Cardiac fibroblast (primary cell): Measurements from ENCODE around the gene NANP.
"Not testable (repeated sequence)": the region's sequence is repeated elsewhere in the genome, so short reads cannot be mapped to it uniquely, and the experiment has no call there.

ENCODE experiments used
- DNase-seq, 2 donors: peaks; one replicate each; pipeline versions ENCODE4 v3.0.0 to v3.0.0-alpha.2; 2010; ENCODE audit warnings: low read depth in 2 of 2
- H3K4me3 ChIP-seq, 2 donors: replicated peaks in 1 of 2; 1 replicate in 1 of 2; 2 replicates in 1 of 2; pipeline ENCODE4 v1.5.1; 2011; ENCODE audit warnings: low read depth in 2 of 2, low read length in 2 of 2, mild to moderate bottlenecking in 2 of 2, moderate library complexity in 1 of 2
- TF ChIP-seq, protein P1 (sequence below): IDR thresholded peaks from one replicate; pipeline ENCODE4 v1.5.1; 2011; ENCODE audit warnings: low read depth, mild to moderate bottlenecking, low read length, inconsistent platforms

Gene NANP, protein sequence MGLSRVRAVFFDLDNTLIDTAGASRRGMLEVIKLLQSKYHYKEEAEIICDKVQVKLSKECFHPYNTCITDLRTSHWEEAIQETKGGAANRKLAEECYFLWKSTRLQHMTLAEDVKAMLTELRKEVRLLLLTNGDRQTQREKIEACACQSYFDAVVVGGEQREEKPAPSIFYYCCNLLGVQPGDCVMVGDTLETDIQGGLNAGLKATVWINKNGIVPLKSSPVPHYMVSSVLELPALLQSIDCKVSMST

DNA sequence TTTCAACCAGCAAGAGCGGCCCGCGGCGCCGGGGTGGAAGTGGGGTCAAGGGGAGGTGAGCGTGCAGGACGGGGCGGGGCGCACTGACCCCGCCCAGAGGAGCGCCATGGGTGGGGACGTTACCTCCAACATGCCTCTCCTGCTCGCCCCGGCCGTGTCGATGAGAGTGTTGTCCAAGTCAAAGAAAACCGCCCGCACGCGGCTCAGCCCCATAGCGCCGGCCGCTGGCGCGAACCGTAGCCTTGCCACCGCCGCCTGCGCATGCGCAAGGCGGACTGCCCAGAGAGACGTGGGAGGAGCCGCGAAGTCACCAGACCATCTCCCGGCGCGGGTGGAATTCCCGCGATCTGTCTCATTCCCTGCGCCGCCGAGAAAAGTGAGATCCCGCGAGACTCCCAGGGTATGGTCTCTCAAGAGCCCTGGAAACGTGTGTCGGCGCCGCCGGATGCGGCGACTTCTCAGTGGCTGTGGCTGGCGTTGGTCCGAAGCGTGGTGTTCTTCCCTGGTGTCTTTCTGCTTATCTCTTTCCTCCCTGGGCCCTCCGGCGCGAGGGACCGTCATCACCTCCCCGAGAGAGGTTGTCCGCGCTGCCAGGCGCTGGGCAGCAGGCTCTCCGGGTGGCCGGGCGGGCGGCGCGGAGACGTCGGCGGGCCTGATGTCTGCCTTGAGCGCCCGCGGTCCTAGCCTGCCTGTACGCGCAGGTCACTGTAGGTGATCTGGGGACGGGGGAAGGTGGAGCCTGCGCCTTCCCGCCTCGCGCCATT is at the start of gene NANP:
Gene NANP (minus strand): TSS at position 279 of the 764 bp plus-strand sequence. CDS start 66 bp downstream, at position 213.
- TF ChIP-seq, protein P1, sequence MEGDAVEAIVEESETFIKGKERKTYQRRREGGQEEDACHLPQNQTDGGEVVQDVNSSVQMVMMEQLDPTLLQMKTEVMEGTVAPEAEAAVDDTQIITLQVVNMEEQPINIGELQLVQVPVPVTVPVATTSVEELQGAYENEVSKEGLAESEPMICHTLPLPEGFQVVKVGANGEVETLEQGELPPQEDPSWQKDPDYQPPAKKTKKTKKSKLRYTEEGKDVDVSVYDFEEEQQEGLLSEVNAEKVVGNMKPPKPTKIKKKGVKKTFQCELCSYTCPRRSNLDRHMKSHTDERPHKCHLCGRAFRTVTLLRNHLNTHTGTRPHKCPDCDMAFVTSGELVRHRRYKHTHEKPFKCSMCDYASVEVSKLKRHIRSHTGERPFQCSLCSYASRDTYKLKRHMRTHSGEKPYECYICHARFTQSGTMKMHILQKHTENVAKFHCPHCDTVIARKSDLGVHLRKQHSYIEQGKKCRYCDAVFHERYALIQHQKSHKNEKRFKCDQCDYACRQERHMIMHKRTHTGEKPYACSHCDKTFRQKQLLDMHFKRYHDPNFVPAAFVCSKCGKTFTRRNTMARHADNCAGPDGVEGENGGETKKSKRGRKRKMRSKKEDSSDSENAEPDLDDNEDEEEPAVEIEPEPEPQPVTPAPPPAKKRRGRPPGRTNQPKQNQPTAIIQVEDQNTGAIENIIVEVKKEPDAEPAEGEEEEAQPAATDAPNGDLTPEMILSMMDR, result no peak
- peak within 1 kb of the TSS; percentile 87 to 93 for H3K4me3 ChIP-seq
- DNase-seq, result peak; percentile 99

DNA sequence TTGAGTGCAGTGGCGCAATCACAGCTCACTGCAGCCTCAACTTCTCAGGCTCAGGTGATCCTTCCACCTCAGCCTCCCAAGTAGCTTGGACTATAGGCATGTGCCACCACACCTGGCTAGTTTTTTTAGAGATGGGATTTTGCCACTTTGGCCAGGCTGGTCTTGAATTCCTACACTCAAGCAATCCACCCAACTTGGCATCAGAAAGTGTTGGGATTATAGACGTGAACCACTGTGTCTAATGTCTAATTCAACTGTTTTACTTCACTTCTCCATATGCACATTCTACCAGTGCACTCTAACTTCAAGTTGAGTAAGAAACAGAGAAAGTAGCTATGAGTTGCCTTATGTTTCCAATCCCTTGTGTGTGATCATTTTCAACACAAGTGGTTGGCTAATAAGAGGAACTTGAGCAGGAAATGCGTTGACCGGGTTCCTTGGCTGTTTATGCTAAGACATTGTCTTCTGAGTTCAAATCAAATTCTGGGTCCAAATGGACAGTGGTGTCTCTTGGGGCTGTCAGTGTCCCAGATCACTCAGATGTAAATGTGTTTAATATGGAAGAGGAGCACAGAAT is 48.9 kb upstream of the NANP start:
- TF ChIP-seq, protein P1, result no peak
- H3K4me3 ChIP-seq, result no peak overlapping the region
- DNase-seq, result no peak

DNA sequence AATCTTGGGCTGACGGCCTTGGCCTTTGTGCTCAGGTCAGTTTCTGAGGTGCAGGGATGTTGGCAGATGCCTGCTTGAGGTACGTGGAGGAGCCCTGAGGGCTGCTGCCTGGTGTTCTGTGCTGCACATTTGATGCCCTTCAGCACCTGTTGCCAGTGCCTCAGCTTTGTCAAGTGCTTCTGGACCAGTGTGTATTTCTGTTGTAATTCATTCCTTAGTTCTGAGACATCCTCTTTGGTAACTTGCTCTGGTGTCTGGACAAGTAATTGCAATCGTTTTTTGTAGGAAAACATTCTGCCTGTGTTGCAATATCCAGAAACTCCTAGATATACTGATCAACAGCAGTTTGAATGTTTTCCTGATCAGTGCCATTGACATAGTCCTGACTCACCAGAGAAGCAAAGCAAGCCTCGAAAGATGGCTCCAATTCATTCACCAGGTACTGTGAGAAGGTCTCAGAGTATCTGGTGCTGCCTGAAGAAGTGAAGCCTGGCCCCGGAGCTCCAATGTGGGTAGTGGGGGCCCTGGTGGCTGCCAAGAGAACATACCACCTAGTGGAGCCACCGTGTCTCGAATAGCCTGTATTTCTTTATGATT is 46.1 kb upstream of the NANP start:
- no peak overlapping the region for H3K4me3 ChIP-seq
- TF ChIP-seq, protein P1, result peak; percentile 26
- DNase-seq, result peak; percentile 61 to 79

DNA sequence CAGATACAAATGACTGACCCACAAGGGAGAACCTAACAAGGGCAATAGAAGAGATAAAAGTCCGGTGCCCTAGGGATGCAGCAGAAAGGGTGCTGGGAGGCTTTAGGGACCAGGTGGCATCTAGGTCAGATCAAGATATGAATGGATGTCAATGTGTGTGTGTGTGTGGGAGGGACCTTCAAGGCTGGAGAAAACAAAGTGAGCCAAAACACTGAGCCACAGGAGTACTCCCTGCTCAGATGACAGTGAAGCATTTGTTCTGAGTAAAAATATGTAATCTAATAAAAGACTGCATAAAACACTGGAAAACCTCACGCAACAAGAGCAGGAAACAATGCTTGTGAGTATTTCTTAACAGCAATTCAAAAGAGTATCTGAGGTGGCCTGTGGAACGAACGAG is 44.6 kb upstream of the NANP start:
- H3K4me3 ChIP-seq, result no peak overlapping the region
- TF ChIP-seq, protein P1, result no peak
- no peak for DNase-seq

DNA sequence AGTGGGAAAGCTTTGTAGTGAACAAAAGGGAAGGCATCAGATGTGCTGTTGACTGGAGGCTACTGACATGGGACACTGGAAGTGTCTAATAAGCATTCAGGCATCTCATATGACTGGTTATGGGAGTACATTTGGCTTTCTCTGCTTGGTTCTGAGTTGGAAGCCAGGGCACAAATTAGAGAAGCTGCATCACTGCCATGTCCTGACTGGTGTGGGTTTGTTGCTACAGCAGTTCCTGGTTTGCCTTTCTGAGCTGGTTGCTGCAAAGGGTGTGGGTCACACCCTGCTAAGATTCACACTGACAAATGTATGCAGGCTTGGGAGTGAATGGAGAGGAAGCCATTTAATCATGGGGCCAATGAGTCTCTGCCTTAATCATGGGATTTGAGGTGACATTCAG is 36.2 kb upstream of the NANP start:
- DNase-seq, result no peak
- TF ChIP-seq, protein P1, result no peak
- no peak overlapping the region for H3K4me3 ChIP-seq

DNA sequence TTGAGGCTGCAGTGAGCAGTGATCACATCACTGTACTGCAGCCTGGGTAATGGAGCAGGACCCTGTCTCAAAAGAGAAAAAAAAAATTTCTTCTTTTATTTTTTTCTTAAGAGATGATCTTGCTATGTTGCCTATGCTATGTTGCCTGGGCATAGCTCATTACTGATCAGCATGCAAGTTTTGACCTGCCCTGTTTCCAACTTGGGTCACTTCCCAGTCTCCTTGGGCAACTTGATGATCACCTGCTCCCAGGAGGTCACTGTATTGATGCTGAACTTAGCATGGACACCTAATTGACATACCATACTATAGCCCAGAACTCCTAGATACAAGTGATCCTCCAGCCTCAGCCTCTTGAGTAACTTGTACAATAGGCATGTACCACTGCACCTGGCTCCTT is 30.7 kb upstream of the NANP start:
- no peak overlapping the region for H3K4me3 ChIP-seq
- DNase-seq, result no peak
- TF ChIP-seq, protein P1, result no peak

DNA sequence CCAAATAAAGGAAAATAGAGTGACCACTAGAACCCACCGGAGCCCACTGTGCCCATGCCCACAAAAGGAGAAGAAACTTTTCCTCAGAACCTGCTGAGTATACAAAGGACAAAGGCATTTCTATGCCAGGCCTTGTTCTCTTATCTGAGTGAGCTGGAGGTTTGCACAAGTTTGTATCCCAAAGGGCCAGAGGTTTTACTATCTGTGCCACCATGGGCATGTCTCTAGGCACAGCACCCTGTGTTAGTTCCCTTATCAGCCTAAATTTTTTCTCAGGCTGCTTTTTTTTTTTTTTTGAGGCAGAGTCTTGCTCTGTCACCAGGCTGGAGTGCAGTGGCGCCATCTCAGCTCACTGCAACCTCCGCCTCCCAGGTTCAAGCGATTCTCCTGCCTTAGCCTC is 29.1 kb upstream of the NANP start:
- H3K4me3 ChIP-seq, DNase-seq: not testable (repeated sequence)
